ENCODE data around the gene MCM3AP. TPM values are rescaled to one million over a fixed set of nuclear protein-coding genes. Genes with fewer than 3 reads are reported as not detected.

The MCM3AP gene
- total RNA-seq, 1 experiment from 2014 or later, result 128 TPM

DNA sequence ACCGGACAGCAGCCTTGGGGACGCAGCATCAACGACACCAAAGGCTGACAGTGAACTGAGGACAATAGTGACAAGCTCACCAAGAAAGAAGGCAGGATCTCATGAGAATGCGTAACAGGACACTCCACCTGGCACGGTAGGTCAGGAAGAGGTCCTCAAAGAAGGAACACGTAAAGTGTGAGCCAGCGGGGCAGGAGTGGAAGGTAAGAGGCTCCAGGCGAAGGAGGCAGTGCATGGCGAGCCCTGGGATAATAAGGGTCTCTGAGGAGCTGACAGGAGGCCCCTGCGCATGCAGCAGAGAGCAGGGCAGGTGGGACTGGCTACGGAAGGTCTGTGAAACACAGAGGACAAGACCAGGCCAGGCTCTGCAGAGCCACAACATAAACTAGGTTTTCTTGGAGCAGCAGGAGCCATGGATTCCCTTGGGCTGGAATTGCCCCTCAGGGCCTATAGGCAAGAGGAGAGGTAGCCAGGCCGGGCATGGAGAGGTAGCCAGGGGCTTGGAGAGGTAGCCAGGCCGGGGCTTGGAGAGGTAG, 65.1 kb downstream of the MCM3AP start:
- Mint-ChIP-seq H3K27me3 (ENCODE audit: insufficient read depth, unreplicated experiment) (no peaks in the 10 kb centered on the region), H3K4me1 (ENCODE audit: insufficient read depth, unreplicated experiment) (peaks cover 18% of the 10 kb centered on the region), H3K4me3 (ENCODE audit: unreplicated experiment) (no peak overlapping the region), H3K9me3 (ENCODE audit: unreplicated experiment) (no peaks in the 10 kb centered on the region), H3K27ac (ENCODE audit: low read depth, unreplicated experiment) (peak overlapping the region; percentile 74), H3K36me3 (ENCODE audit: insufficient read depth, unreplicated experiment) (peaks cover 52% of the 10 kb centered on the region)
- POLR2A ChIA-PET, result no interaction called here
- BruUV-seq (replicated peaks), result no TSS peak
- intact Hi-C loops (cut with micrococcal nuclease), result no loop called here
- CTCF ChIA-PET, result no interaction called here
- no peak for DNase-seq (ENCODE audit: unreplicated experiment)
- TF ChIP-seq, protein P1, sequence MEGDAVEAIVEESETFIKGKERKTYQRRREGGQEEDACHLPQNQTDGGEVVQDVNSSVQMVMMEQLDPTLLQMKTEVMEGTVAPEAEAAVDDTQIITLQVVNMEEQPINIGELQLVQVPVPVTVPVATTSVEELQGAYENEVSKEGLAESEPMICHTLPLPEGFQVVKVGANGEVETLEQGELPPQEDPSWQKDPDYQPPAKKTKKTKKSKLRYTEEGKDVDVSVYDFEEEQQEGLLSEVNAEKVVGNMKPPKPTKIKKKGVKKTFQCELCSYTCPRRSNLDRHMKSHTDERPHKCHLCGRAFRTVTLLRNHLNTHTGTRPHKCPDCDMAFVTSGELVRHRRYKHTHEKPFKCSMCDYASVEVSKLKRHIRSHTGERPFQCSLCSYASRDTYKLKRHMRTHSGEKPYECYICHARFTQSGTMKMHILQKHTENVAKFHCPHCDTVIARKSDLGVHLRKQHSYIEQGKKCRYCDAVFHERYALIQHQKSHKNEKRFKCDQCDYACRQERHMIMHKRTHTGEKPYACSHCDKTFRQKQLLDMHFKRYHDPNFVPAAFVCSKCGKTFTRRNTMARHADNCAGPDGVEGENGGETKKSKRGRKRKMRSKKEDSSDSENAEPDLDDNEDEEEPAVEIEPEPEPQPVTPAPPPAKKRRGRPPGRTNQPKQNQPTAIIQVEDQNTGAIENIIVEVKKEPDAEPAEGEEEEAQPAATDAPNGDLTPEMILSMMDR (IDR thresholded peaks at IDR 0.05; ENCODE audit: unreplicated experiment), result no peak

DNA sequence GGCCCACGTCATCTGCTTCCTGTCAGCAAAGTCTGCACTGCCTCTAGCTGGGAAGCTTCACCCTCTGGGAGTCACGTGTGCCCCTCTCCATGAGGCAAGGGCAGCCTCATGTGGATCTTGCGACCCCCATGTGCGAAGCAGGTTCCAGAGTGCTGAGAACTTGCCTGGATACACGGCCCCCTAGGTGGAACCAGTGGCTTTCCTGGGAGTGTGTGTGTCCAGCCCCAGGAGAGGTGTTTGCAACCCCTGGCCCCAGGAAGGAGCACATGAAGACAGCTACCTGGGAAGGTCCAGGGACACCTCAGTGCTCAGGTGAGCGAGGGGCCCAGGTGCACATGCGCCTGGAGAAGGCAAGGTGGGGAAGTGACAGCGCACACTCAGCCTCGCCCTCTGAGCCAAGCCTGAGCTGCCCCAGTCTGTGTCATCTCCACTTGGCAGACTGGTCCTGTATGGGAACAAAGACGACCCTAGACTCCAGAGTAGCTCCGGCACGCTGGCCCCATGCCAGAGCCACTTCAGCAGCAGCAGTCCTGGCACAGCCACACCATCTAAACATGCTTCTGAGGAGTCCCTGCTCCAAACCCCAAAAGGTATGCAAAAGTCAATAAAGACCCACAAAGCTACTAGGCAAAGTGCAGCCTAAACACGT, 65.7 kb downstream of the MCM3AP start:
- no peaks in the 10 kb centered on the region for H3K9me3 Mint-ChIP-seq (ENCODE audit: unreplicated experiment)
- DNase-seq (ENCODE audit: unreplicated experiment), result no peak
- peaks cover 15% of the 10 kb centered on the region for H3K4me1 Mint-ChIP-seq (ENCODE audit: insufficient read depth, unreplicated experiment)
- ChIA-PET POLR2A (interaction anchor here (0.6 kb wide), 1 partner anchor 238 kb away, joined by 3 read pairs; no protein-coding TSS in a partner anchor), CTCF (interaction anchor here (1.1 kb wide), 1 partner anchor 8 kb away, joined by 3 read pairs; no protein-coding TSS in a partner anchor)
- H3K27me3 Mint-ChIP-seq (ENCODE audit: insufficient read depth, unreplicated experiment), result no peaks in the 10 kb centered on the region
- intact Hi-C loops (cut with micrococcal nuclease), result no loop called here
- no peak overlapping the region for H3K4me3 Mint-ChIP-seq (ENCODE audit: unreplicated experiment)
- TF ChIP-seq, protein P1 (IDR thresholded peaks at IDR 0.05; ENCODE audit: unreplicated experiment), result no peak
- H3K27ac Mint-ChIP-seq (ENCODE audit: low read depth, unreplicated experiment), result peak overlapping the region; percentile 74
- BruUV-seq (replicated peaks), result no TSS peak
- peaks cover 51% of the 10 kb centered on the region for H3K36me3 Mint-ChIP-seq (ENCODE audit: insufficient read depth, unreplicated experiment)

DNA sequence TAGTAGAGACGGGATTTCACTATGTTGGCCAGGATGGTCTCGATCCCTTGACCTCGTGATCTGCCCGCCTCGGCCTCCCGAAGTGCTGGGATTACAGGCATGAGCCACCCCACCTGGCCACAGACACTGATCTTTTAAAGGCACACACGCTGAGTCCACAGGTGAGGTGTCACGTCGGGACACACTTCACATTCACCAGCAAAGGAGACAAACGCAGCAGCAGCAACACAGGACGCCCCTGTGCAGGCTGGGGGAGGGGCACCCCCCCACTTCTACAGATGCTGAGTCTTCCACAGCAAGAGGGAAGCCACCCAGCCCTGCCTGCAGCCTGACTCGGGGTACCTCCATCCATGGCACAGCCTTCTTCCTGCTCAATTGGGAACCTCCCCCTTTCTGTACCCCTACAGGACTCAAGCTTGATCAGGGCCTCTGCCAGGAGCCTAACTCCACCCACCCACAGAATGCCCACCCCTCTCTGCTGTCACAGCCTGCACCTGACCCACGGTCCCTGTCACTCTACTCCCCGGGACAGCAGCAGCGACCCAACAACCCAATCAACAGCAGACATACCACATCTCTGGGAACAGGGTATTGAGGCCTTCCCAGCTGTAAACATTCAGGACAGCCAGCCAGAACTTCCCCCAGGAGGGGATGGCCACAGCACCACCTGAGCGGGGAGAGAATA, 66.4 kb downstream of the MCM3AP start:
- no peak for DNase-seq (ENCODE audit: unreplicated experiment)
- peaks cover 9% of the 10 kb centered on the region for H3K4me1 Mint-ChIP-seq (ENCODE audit: insufficient read depth, unreplicated experiment)
- intact Hi-C loops (cut with micrococcal nuclease), result no loop called here
- no peak overlapping the region for H3K4me3 Mint-ChIP-seq (ENCODE audit: unreplicated experiment)
- TF ChIP-seq, protein P1 (IDR thresholded peaks at IDR 0.05; ENCODE audit: unreplicated experiment), result no peak
- peaks cover 47% of the 10 kb centered on the region for H3K36me3 Mint-ChIP-seq (ENCODE audit: insufficient read depth, unreplicated experiment)
- no peaks in the 10 kb centered on the region for H3K9me3 Mint-ChIP-seq (ENCODE audit: unreplicated experiment)
- CTCF ChIA-PET, result interaction anchor here (1.1 kb wide), 1 partner anchor 8 kb away, joined by 3 read pairs; no protein-coding TSS in a partner anchor
- H3K27ac Mint-ChIP-seq (ENCODE audit: low read depth, unreplicated experiment), result no peak overlapping the region
- H3K27me3 Mint-ChIP-seq (ENCODE audit: insufficient read depth, unreplicated experiment), result no peaks in the 10 kb centered on the region
- no TSS peak for BruUV-seq (replicated peaks)
- POLR2A ChIA-PET, result interaction anchor here (0.6 kb wide), 2 partner anchors 33 to 238 kb away, joined by 3 read pairs; no protein-coding TSS in a partner anchor

DNA sequence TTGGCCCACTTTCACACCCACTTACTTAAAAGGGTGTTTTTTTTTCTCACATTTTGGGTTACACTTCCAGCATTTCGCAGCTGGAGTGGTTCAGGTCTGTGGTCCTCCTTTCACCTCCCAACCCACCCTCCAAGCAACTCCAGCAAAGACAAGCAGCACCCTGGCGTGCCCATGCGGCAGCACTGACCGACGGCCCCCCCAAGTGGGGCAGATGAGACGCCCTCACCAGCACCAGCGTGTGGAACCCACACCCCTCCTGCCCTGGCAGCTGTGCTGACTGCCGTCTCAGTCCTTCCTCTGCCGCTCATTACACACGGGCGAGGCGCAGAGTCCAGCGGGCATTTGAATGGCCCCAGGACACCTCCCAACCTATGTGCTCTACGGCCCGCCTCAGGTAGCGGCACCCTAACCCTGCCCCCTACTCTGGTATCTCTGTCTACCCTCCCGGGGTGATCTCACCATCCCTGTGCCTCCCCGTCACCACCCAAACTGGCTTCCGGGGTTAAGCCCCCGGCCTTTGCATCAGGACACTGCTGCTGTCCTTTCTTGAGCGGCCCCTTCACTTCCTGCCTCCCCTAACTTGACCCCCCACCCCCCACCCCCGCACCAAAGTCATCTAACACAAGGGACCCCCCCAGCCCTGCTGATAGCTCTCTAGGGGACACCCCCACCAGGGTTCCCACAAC, 67.8 kb downstream of the MCM3AP start:
- H3K27ac Mint-ChIP-seq (ENCODE audit: low read depth, unreplicated experiment), result peak overlapping the region; percentile 9
- H3K4me1 Mint-ChIP-seq (ENCODE audit: insufficient read depth, unreplicated experiment), result peaks cover 8% of the 10 kb centered on the region
- CTCF ChIA-PET, result interaction anchor here (0.6 kb wide), 1 partner anchor 295 kb away, joined by 3 read pairs; no protein-coding TSS in a partner anchor
- peaks cover 49% of the 10 kb centered on the region for H3K36me3 Mint-ChIP-seq (ENCODE audit: insufficient read depth, unreplicated experiment)
- no TSS peak for BruUV-seq (replicated peaks)
- H3K9me3 Mint-ChIP-seq (ENCODE audit: unreplicated experiment), result no peaks in the 10 kb centered on the region
- intact Hi-C loops (cut with micrococcal nuclease), result no loop called here
- no peak for DNase-seq (ENCODE audit: unreplicated experiment)
- no peak overlapping the region for H3K4me3 Mint-ChIP-seq (ENCODE audit: unreplicated experiment)
- POLR2A ChIA-PET, result no interaction called here
- TF ChIP-seq, protein P1 (IDR thresholded peaks at IDR 0.05; ENCODE audit: unreplicated experiment), result no peak
- no peaks in the 10 kb centered on the region for H3K27me3 Mint-ChIP-seq (ENCODE audit: insufficient read depth, unreplicated experiment)
